HG03439 (cell line): ENCODE measurements around the gene PSD4.

Source experiments
- ATAC-seq: cut with Tn5 transposase; IDR thresholded peaks from one replicate; pipeline ENCODE4 v1.9.1; 2021; ENCODE audit warnings: mild to moderate bottlenecking, moderate library complexity; ENCODE audit not compliant: unreplicated experiment

Gene PSD4

DNA sequence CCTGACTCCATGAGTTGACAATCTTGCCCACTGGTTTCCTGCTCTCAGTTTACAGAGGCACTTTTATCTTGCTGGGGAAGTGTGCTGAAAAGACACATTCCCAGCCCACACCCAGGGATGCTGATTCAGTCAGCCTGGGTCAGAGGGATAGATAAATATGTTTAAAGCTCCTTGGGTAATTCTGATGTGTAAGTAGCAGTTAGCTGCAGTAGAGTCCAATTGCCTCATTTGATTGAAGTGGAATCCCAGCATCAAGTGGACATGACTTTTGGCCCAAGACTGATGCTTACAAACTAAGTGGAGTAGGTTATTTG, 29.4 kb downstream of the PSD4 start:
- ATAC-seq, result no peak

DNA sequence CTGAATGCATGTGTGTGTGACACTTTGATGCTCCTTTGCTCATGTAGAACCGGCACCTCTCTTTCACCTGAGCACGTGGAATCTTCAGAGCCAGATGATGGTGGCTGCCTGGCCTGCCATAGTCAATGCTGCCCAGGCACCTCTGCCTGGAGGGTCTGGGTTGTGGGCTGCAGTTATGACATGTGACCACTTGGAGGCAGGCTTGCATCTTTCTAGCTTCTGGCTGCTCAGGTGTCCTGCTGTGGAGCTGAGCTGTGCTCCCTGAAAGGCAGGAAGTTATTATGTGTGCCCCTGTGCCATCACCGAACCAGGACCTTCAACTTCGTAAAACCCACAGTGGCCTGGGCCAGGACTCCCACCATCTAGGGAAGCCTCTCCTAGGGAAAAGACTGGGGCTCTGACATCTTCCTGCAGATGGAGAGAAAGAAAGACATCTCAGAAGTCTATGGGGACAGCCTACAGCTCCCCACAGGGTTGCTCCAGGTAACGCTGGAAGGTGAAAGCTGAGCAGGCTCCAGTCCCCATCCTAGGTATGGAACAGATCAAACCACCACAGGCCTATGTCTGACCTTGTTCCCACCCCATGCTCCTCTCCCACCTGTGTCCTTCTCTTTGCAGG, 30.2 kb downstream of the PSD4 start:
- ATAC-seq, result peak; percentile 70

DNA sequence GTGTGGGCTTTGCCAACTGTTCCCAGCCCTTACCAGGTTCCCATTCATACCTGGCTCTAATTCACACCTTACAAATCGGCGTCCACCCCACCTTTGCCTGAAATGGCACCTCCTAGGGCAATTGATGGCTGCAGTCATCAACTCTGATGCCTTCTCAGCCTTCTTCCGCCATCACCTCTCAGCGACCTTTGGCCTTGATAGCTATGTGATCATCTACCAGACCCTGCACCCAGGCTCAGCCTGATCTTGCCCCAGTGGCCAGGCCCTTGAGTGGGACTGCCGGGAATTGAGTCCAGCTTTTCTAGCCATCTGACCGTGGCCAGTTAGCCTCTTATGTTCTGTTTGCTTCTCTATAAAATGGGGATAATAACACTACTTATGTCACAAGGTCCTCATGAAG, 32.5 kb downstream of the PSD4 start:
- ATAC-seq, result no peak

DNA sequence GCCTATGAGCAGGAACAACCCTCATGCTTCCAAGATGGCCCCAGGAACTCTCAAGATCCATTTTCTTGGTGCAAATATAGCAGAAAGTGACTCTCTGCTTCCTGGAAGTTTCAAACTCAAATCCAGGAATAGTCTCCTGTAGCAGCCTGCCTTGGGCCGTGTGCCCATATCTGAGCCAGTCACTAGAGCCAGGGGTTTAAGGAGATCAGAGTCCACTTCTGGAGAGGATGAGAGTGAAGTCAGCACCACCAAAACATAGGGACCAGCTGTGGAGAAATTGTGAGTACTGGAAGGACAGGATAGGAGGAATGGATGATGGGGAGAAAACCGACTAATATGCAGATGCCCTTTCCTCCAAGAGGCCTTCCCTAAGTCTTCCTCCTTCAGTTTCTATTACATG, 33.2 kb downstream of the PSD4 start:
- no peak for ATAC-seq

DNA sequence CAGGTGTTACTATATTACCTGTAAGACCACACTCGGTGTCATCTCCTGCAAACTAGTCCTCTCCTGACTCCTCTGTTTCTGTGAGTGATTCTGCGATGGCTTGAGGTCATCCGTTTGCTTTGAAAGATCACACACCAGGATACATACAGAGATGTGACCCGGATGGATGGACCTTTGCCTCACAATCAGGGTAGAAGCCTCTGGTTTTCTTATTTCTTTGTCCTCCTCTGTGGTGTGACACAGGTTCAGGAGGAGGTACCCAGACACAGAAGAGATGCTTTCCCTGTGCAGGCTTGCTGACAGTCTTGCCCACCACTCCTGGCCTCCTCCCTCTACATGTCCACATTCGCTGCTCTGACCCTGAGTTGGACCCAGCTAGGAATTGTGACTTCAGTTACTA, 34.6 kb downstream of the PSD4 start:
- ATAC-seq, result no peak

DNA sequence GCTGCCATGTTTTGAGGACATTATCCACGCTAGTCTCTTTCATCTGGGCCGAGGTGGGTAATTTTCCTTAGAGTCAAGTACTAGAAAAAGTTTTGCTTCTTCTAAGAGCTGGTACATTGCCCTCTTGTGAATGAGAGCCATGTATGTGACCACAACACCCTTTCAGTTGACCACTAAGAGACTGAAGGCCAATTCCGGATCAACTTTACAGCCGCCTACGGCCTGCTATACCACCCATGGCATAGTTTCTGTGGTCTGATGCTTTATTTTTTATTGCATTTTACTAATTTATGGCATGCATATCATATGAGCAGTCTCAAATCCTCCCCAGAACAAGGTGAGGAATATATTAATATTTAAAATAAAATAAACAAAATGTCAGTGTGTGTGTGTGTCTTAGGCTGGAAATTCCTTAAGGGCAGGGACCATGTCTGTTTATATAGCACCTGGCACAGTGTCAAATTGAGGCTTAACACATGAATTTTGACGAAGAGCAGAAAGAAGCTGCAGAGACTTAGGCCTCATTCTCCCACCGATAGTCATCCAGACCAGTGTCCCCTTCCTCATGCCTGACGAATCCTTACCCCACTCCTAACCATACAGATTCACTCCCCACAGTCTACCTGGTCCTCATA, 35.4 kb downstream of the PSD4 start:
- no peak for ATAC-seq

DNA sequence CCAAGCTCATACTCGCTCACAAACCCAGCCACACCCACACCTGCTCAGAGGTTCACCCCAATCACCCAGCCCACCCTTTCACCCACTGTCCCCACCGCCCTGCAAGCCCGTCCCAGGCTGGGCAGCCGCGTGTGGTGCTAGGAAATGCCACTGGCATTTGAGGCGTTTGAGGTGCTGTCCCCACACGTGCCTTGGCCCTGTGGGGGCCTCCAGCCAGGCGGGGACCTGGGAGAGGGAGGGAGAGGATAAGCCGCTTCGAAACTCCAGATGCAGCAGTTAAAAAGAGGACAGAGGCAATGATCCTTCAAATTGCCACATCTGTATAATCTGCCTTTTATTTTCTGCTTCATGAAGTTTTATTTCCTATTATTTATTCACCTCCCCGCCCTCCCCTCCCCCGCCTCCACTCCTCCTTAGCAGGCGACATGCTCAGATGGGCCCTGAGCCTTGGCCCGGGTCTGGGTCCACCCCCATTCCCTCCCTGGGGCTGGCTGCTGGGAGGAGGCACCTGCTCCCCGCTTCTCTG, 35.9 kb downstream of the PSD4 start:
- no peak for ATAC-seq

DNA sequence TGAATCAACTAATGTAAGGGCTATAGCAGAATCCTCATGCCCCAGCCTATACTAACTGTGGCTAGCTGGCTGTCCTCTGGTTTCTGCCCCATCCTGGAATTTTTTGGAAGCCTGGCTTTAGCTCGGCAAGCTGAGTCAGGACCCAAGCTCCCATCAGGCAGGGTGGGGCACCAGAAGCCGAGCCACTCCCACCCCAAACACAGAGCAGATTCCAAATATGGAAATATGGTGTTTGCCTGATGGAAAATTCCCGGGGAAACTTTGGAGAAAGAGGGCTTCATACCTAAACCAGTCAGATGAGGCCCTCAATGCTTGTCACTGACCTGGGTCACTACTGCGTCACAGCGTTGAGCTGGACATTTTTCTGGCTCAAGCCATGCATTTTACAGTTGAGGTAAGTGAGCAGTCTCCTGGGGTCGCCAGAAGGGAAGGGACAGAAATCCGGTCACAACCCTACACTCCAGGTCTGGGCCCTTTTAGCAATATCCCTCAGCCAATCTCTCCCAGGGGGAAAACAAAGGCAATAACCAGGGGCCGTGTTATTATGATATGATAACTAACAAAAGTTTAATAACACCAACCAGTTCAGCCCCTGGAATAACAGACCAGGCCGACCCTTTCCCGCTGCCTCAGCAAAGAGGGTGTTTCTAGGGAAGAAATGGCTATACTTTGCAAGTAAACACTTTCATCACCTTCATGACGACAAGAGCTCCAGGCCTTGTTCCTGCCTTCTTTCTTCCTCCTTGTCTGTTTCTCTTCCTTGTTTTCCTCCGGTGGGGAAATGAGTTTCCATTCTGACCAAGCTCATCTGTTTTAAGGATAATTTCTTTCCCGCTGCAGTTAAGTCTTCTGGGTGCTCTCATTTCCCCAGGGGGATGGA, 37.7 kb downstream of the PSD4 start:
- ATAC-seq, result no peak

DNA sequence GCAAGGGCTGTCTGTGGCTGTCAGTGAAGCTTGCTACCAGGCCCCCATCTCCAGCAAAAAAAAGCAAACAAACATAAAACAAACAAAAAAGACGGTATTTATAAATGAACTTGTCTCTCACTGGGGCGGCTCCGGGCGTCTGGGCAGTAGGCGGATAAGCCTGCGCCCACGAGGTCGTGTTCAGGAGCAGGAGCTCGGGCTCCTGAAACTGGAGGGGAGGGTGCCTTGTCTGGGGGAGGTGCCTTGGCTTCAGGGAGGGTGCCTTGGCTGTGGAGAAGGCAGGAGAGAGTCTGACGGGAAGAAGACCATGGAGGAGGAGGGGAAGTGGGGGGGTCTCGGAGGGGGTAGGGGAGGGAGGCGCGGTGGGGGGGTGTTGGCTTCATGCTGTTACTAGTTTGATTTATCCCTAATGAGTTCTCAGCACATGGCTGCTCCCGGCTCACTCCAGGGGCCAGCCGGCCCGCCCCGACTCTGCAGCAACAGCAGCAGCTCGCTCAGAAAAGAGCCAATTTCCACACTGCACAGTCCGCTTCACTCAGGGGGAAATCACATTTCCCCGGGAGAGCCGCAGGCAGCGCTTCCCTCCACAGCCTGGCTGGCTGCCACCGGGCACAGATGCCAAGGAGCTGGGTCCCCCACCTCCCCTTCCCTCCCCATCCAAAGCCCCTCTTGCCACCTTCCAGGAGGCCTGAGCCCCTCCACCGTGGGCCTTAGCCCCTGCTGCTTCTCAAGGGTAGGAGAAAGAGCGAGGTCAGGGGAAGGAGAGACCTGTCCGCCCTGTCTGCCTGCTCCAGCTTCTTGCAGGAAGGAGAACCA, 38.7 kb downstream of the PSD4 start:
- ATAC-seq, result no peak

DNA sequence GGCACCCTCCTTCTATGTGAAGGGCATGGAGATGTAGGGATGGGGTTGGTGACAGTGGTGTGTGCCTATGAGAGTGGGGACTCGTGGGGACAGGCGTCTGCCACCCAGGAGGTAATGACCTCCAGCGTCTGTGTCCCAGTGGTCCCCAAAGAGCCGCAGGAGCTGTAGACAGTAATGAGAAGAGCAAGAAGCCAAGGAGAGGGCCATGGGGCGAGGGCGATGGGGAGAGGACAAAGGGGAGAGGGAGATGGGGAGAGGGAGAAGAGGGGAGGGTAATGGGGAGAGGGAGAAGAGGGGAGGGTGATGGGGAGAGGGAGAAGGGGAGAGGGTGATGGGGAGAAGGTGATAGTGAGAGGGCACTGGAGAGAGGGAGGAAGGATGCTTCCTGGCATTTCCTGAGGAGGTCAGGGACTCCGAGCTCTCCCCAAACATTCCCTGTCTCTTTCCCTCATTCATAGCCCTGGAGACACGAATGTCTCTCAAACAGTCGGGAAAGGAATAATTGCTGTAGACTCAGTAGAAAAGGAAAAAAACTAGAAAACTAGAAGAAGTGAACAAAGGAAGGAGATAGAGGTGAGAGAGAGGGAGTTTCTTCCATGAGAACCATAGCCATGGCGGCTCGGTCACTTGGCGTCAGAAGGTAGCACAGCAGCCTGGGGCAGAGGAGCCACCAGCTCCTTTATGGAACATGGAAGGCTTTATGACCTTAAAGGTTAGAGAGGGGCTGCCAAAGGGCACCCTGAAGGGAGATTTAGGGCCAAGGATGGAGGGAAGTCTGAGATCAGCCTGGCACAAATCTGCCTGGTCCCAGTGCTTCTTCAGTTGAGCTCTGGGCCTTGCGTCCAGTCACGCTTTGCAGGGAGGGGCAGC, 39.5 kb downstream of the PSD4 start:
- ATAC-seq, result no peak

DNA sequence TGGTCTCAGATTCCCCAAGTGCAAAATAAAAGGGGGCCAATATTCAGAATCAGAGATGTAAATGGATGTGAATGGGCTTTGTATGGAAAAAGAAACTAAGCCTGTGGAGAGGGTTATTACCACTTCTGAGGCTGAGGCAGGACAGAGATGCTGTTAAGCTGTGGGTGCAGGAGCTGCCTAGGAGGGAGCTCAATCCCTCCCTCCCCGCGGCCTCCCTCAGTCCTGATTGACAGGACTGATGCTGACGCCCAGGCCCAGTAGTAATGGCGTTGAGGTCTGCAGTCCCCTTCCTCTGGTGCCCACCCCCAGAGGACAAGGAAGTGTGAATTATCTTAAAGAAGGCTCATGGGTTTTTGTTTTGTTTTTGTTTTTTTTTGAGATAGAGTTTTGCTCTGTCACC, 40.4 kb downstream of the PSD4 start:
- no peak for ATAC-seq

DNA sequence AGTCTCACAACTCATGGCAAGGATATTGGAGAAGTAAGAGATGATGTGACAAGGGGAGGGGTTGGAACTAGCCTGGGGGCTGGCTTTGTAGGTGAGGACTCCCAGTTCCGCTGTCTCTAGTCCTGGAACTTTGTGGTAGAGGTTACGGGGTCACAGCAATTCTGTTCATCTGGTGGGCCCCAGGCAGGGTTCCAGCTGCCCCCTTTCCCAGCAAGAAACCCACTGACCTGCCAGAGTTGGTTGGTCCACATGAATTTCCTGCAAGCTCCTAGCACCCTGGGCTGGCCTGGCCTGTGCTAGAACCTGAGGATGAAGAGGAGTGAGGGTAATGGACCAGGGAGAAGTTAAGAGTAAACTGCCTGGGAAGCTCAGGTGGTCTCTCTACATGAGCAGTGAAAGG, 41.3 kb downstream of the PSD4 start:
- ATAC-seq, result no peak

DNA sequence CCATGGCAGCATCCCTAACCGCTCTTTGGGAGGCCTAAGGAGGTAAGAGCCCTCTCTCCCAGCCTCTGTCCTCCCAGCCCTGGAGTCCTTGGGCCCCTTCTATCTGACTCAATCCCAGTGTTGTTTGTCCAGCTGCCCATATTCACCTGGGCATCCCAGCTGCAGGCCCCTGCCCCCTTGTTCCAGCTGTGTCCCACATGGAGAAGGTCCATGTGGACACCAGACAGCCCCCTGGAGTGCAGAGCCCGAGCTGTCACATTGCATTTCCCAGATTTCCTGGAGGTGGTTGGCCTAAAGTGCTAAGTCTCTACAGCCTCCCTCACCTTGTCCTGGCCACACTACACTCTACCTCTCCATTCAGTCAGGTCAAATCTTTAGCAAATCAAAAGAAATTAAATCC, 42.5 kb downstream of the PSD4 start:
- ATAC-seq, result no peak

DNA sequence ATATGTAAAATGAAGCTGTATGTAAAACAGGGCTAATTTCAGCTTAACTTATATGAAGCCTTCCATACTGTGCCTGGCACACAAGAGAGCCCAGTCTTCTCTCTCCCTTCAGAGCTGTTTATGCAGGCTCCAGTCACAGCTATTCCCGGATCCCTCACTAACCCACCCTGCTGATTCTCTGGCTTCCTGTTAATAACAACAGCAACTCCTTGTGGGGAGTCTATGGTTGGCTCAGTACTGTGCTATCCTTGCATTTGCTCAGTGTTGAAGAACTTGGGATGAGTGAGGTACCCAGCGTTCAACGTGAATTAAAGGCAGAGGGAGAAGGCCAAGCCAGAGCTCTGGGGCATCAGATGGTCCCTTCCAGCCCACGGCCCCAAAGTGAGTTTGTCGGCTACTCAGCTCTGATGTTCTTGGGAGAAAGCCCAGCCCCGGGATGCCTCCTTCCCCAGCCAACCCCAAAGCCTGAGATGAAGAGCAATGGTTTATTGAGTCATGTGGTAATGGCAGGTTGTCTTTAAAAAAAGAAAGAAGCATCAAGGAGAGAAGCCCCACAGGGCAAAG, 43.2 kb downstream of the PSD4 start:
- ATAC-seq, result no peak

DNA sequence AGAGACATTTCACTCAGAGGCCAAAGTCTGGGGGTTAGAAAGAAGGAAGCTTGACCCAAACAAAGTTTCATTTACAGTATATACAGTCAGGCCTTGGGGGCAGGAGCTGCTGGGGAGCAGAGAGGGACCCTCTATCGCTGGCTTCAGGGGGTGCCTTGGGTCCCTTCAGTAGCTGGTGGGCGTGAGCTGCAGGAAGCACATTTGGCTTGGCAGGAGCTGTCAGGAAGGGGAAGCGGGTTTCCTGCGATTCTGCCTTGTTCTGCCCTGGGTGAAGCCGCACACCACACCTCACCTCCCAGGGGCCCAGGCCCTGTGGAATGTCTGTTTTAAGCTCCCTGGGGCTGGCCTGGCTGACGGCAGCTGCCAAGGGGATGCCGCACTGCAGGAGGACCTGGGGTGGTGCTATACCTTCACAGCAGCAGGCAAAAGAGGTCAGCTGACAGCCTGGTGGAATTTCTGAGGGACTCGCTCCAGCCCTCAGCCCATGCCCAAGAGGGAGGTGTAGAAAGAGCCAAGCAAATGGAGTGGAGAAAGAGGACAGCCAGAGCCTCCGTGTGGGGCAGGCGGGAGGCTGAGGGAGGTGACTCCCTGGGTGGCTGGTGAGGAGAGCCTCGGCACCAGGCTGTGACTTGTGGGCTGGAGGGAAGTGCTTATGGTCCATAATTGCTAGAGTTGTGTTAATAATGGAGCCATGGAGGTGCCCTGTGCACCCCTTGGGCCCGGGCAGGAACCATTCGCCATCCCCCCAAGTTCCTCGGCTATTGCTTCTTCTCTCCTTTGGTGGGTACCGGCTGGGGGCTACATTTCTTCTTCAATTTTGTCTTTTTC, 43.9 kb downstream of the PSD4 start:
- ATAC-seq, result no peak

DNA sequence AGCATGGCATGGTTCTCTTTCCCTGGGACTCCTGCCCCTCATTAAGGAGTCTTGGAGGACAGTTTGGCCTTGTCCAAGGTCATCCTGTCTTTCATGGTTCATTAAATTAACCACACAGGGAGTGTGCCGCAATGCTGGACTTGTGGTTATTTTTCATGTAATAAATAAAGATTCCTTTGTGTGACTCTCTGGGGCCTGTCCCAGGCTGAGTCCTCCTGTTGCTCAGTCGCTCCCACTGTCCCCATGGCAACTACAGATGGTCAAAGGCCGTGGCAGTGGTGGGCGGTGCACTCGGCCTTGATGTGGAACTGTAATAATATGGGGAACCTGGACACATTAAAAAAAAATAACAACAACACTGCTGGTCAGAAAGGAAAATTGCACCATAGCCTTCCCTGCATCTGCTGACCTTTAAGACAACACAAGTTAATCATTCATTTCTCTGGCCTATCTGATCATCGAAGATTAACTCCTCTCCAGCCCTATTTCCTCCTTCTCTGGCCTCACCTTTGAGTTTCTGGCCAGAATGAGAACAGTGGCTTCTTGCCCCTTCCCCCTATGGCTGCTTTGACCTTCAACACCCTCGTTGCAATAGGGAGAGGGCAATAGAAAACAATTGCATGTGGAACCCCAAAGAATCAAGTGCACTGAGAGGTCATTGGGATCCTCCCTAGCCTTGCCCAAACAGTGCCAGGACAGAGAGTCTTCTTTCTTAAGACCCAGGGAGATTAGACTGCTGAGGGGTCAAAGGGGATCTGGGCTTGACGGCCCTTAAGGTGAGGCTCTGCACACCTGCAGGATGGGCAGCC, 44.7 kb downstream of the PSD4 start:
- no peak for ATAC-seq

DNA sequence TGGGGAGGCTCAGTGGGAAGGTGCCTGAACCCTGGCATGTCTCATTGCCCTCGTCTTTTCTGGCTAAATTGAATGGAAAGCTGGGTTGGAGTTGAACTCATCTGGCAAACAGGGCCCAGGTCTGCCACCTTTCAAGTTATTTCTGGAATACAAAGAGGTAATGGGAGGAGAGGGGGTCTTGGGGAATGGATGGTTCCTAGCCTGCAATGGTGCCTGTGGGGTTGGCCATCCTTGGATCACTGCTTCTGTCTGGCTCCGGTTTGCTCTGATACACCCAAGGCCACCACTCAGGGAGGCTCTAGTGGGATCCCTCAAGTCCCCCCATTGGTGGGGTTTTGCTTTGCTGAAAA, 45.3 kb downstream of the PSD4 start:
- no peak for ATAC-seq

DNA sequence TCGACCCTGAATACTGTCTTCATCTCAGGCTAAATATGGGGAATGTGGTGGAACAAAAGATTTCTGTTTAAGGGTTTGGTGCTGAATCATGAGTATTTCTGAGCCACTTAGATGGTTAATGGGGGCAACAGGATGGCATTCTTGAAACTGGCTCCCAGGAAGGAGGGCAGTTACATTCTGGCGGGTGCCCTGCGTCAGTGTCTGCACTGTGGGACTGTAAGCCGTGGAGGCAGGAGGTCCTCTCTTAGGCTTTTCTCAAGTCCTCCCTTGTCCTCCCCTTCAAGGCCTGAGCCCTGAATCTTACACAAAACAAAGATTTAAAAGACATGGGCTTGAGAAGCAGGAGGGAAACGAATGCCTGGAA, 45.7 kb downstream of the PSD4 start:
- no peak for ATAC-seq
